OCI-LY1 (cell line): ENCODE data around the gene IMMP2L.
A peak's percentile ranks its signal among the peaks of the same experiment; 100 is the strongest.

Source experiments
- H2AFZ ChIP-seq: fragments of 200-600 bp; sonication (generic), shearing (Covaris generic); 2 replicates; pipeline ENCODE4 v1.6.0; 2014; ENCODE audit warnings: antibody characterized with exemption, mild to moderate bottlenecking, low read length
- H3F3A ChIP-seq: fragments of 200-600 bp; sonication (generic), shearing (Covaris generic); 2 replicates; pipeline ENCODE4 v1.6.0; 2014; ENCODE audit warnings: mild to moderate bottlenecking, antibody characterized with exemption, low read length, moderate library complexity; ENCODE audit not compliant: insufficient read depth
- H3K27ac ChIP-seq: fragments of 200-600 bp; sonication (generic); 2 replicates; pipeline ENCODE4 v1.5.1; 2014; ENCODE audit warnings: low read length, mixed run types, mild to moderate bottlenecking, low read depth; ENCODE audit not compliant: poor library complexity, severe bottlenecking
- H3K27me3 ChIP-seq: fragments of 200-600 bp; sonication (generic); 2 replicates; pipeline ENCODE4 v1.6.0; 2014; ENCODE audit warnings: antibody characterized with exemption, mild to moderate bottlenecking, low read length, moderate library complexity; ENCODE audit not compliant: insufficient read depth
- H3K36me3 ChIP-seq: fragments of 200-600 bp; sonication (generic); 2 replicates; pipeline ENCODE4 v1.6.1; 2014; ENCODE audit warnings: mild to moderate bottlenecking, antibody characterized with exemption, low read length, moderate library complexity, mixed read lengths; ENCODE audit not compliant: insufficient read depth
- H3K4me1 ChIP-seq: fragments of 200-600 bp; sonication (generic); 2 replicates; pipeline ENCODE4 v1.5.1; 2014; ENCODE audit warnings: mild to moderate bottlenecking, low read length, moderate library complexity; ENCODE audit not compliant: insufficient read depth, severe bottlenecking
- H3K4me2 ChIP-seq: fragments of 200-600 bp; sonication (generic), shearing (Covaris generic); 2 replicates; pipeline ENCODE4 v1.6.1; 2014; ENCODE audit warnings: low read length
- H3K4me3 ChIP-seq: fragments of 200-600 bp; sonication (generic); 2 replicates; pipeline ENCODE4 v1.5.1; 2014; ENCODE audit warnings: low read length, low read depth, mild to moderate bottlenecking, mixed read lengths; ENCODE audit not compliant: poor library complexity, severe bottlenecking
- H3K79me2 ChIP-seq: fragments of 200-600 bp; shearing (Covaris generic); 2 replicates; pipeline ENCODE4 v1.6.1; 2016; ENCODE audit warnings: mixed run types, low read length, mixed read lengths; ENCODE audit not compliant: insufficient read depth
- H3K9ac ChIP-seq: fragments of 200-600 bp; sonication (generic), shearing (Covaris generic); 2 replicates; pipeline ENCODE4 v1.6.1; 2014; ENCODE audit warnings: mild to moderate bottlenecking, low read length, mixed read lengths
- H3K9me2 ChIP-seq: fragments of 200-600 bp; sonication (generic), shearing (Covaris generic); 2 replicates; pipeline ENCODE4 v1.6.1; 2014; ENCODE audit warnings: low read depth, mild to moderate bottlenecking, low read length, mixed read lengths
- H3K9me3 ChIP-seq: fragments of 200-600 bp; shearing (Covaris generic); 2 replicates; pipeline ENCODE4 v1.6.1; 2014; ENCODE audit warnings: low read length, mixed read lengths
- H4K20me1 ChIP-seq: fragments of 200-600 bp; sonication (generic), shearing (Covaris generic); 2 replicates; pipeline ENCODE4 v1.6.0; 2016; ENCODE audit warnings: mild to moderate bottlenecking, low read length; ENCODE audit not compliant: insufficient read depth
- EZH2 ChIP-seq: fragments of 200-600 bp; sonication (generic), shearing (Covaris generic); IDR thresholded peaks from 2 replicates; pipeline ENCODE4 v1.8.0; 2017; ENCODE audit warnings: borderline replicate concordance, mixed run types, mild to moderate bottlenecking, antibody characterized with exemption, low read length, moderate library complexity, mixed read lengths
- TF ChIP-seq, protein P1 (sequence below): fragments of 200-600 bp; sonication (generic), shearing (Covaris generic); IDR thresholded peaks from 2 replicates; pipeline ENCODE4 v1.5.1; 2017; ENCODE audit warnings: mild to moderate bottlenecking, antibody characterized with exemption, low read length, moderate library complexity, mixed read lengths

Gene IMMP2L

DNA sequence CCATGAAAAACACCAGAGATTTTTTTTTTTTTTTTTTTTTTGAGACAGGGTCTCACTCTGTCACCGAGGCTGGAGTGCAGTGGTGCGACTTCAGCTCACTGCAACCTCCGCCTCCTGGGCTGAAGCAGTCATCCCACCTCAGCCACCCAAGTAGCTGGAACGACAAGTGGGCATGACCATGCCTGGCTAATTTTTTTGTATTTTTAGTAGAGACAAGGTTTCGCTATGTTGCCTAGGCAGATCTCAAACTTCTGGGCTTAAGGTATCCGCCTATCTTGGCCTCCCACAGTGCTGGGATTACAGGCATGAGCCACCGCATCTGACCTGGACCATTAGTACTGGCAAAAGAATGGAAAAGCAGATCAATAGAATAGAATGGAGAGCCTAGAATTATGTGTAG lies 530.4 kb downstream of the IMMP2L start:
- TF ChIP-seq, protein P1, sequence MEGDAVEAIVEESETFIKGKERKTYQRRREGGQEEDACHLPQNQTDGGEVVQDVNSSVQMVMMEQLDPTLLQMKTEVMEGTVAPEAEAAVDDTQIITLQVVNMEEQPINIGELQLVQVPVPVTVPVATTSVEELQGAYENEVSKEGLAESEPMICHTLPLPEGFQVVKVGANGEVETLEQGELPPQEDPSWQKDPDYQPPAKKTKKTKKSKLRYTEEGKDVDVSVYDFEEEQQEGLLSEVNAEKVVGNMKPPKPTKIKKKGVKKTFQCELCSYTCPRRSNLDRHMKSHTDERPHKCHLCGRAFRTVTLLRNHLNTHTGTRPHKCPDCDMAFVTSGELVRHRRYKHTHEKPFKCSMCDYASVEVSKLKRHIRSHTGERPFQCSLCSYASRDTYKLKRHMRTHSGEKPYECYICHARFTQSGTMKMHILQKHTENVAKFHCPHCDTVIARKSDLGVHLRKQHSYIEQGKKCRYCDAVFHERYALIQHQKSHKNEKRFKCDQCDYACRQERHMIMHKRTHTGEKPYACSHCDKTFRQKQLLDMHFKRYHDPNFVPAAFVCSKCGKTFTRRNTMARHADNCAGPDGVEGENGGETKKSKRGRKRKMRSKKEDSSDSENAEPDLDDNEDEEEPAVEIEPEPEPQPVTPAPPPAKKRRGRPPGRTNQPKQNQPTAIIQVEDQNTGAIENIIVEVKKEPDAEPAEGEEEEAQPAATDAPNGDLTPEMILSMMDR, result no peak
- no peak for TF ChIP-seq EZH2
- Histone ChIP-seq H4K20me1 (no peaks in the 10 kb centered on the region), H3K4me3 (no peak overlapping the region), H3K9me3 (no peaks in the 10 kb centered on the region), H3K79me2 (no peaks in the 10 kb centered on the region), H2AFZ (no peak overlapping the region), H3F3A (no peaks in the 10 kb centered on the region), H3K27ac (no peak overlapping the region), H3K4me2 (no peak overlapping the region), H3K9ac (no peak overlapping the region), H3K36me3 (no peaks in the 10 kb centered on the region), H3K9me2 (no peaks in the 10 kb centered on the region), H3K4me1 (peaks cover 30% of the 10 kb centered on the region), H3K27me3 (no peaks in the 10 kb centered on the region)

GRCh38 chr7:111030336-111030735 lies 532.0 kb downstream of the IMMP2L start:
- H3K9me3 ChIP-seq, result no peaks in the 10 kb centered on the region
- H3K36me3 ChIP-seq, result no peaks in the 10 kb centered on the region
- peak overlapping the region; percentile 47 for H3K27ac ChIP-seq
- no peaks in the 10 kb centered on the region for H4K20me1 ChIP-seq
- H3K27me3 ChIP-seq, result no peaks in the 10 kb centered on the region
- no peak for TF ChIP-seq EZH2
- TF ChIP-seq, protein P1, result no peak
- no peaks in the 10 kb centered on the region for H3K9me2 ChIP-seq
- no peak overlapping the region for H2AFZ ChIP-seq
- H3K4me1 ChIP-seq, result peaks cover 44% of the 10 kb centered on the region
- H3K79me2 ChIP-seq, result no peaks in the 10 kb centered on the region
- no peak overlapping the region for H3K9ac ChIP-seq
- H3F3A ChIP-seq, result no peaks in the 10 kb centered on the region
- H3K4me3 ChIP-seq, result no peak overlapping the region
- H3K4me2 ChIP-seq, result no peak overlapping the region

DNA sequence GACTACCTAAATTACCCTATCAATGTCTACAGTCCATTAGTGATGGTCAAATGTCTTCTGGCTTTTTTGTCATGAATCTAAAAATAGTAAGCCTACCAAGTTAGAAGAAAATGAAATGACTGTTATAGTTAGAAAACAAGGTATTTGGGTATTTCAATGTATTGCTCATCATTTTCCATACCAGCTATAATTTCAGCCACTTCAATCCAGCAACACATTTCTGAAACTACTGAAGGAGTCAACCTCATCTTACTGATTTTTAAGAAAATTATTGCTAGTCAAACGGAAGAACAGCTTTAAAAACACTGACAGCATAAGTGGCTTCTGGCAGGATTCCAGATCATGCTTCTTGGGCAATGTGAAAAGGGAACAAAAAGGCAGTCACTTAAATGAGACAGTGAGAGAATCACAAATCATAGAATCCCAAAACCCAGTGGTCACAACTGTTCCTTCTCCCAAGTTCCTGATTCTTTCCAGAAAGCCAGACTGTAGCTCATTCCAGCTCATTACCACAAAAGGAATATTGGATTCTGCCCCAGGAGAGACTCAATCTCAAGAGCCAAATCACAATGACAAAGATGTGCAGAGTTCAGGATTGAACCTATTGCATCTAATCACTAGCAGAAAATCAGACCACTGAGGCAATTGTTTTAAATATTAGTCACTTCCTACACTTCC lies 532.6 kb downstream of the IMMP2L start:
- no peak overlapping the region for H3K9ac ChIP-seq

More for the DNA sequence above, 532.6 kb downstream of the IMMP2L start:
- H3K27me3 ChIP-seq, result no peaks in the 10 kb centered on the region
- peak overlapping the region; percentile 47 for H3K27ac ChIP-seq
- no peaks in the 10 kb centered on the region for H3F3A ChIP-seq
- no peak overlapping the region for H2AFZ ChIP-seq
- H3K9me2 ChIP-seq, result no peaks in the 10 kb centered on the region
- H3K79me2 ChIP-seq, result no peaks in the 10 kb centered on the region
- TF ChIP-seq EZH2, result no peak
- TF ChIP-seq, protein P1, result no peak
- peaks cover 50% of the 10 kb centered on the region for H3K4me1 ChIP-seq
- no peaks in the 10 kb centered on the region for H4K20me1 ChIP-seq
- H3K36me3 ChIP-seq, result no peaks in the 10 kb centered on the region
- no peaks in the 10 kb centered on the region for H3K9me3 ChIP-seq
- peak overlapping the region; percentile 4 for H3K4me3 ChIP-seq
- peak overlapping the region; percentile 40; the same call in 1 of the 2 replicates for H3K4me2 ChIP-seq
